ENCODE measurements around the gene NEU4.

GRCh38 chr2:241768251-241768711 is 40.7 kb upstream of the NEU4 start:
- TF ChIP-seq CTCF (IDR thresholded peaks at IDR 0.05 in 4 of 5, conservative IDR thresholded peaks at IDR 0.05 in 1 of 5), result no peak
- no peak for TF ChIP-seq POLR2A (IDR thresholded peaks at IDR 0.05)

Data from gastrocnemius medialis (tissue), 4 donors.